ENCODE data around the gene COL4A4.

COL4A4 gene

GRCh38 chr2:227163998-227164762 lies at the start of gene COL4A4, which contains the start of gene COL4A3:
TSS of gene COL4A4 (minus strand) at chr2:227164205. CDS start at chr2:227147483, 16,722 bp downstream.
TSS of gene COL4A3 (plus strand) at chr2:227164624. CDS start at chr2:227164727, 103 bp downstream.
- no peak for TF ChIP-seq ZNF274 (IDR thresholded peaks at IDR 0.05; ENCODE audit: low read depth, low read length)

GRCh38 chr2:227207573-227207972 lies 43.6 kb upstream of the COL4A4 start:
- H3K4me3 ChIP-seq (ENCODE audit: low read length), result no peak overlapping the region
- TF ChIP-seq ZNF274 (IDR thresholded peaks at IDR 0.05; ENCODE audit: low read depth, low read length), result no peak

More at GRCh38 chr2:227163998-227164762, at the start of gene COL4A4, which contains the start of gene COL4A3:
- peak within 1 kb of the TSS; percentile 71 for H3K4me3 ChIP-seq (ENCODE audit: low read length)

DNA sequence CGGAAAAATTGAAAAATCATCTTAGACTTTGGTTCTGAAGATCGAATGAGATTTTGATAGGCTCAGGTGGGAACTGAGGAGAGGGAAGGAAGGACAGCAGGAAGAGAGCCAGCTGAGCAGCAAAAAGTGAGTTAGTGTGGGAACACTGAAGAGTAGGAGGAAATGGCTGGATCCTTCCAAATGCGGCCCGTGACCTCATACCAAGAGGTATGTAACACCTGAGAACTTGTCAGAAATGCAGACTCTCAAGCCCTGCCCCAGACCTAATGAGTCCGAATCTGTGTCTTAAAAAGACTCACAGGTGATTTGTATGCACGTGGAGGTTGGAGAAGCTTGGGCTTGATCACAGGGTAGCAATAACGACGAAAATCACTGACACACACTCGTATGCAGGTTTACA lies 42.4 kb upstream of the COL4A4 start:
- TF ChIP-seq ZNF274 (IDR thresholded peaks at IDR 0.05; ENCODE audit: low read depth, low read length), result no peak
- no peak overlapping the region for H3K4me3 ChIP-seq (ENCODE audit: low read length)

- no peak overlapping the region for H3K4me3 ChIP-seq (ENCODE audit: low read length)
- no peak for TF ChIP-seq ZNF274 (IDR thresholded peaks at IDR 0.05; ENCODE audit: low read depth, low read length)
Measured at GRCh38 chr2:227205701-227206100, 41.7 kb upstream of the COL4A4 start.

DNA sequence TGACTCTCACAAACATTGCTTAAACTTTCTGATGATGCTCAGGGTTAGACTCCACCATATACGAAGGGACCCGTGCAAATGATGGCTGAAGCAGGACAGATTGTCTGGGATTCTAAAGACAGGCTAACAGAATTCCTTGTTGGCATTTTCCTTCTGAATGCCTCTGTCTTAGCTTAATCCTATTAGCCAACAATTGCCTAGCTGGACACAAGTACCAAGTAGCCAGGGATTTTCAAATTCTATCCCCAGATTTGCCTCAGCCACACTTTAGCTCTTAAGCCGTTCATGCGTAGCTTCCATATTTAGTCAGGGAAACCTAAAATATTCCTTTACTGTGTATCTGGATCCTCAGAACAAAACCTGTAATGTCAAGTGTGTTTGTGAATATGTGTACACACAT lies 40.4 kb upstream of the COL4A4 start:
- H3K4me3 ChIP-seq (ENCODE audit: low read length), result no peak overlapping the region
- TF ChIP-seq ZNF274 (IDR thresholded peaks at IDR 0.05; ENCODE audit: low read depth, low read length), result no peak

GRCh38 chr2:227201771-227202170 lies 37.8 kb upstream of the COL4A4 start:
- TF ChIP-seq ZNF274 (IDR thresholded peaks at IDR 0.05; ENCODE audit: low read depth, low read length), result no peak
- H3K4me3 ChIP-seq (ENCODE audit: low read length), result no peak overlapping the region

- no peak overlapping the region for H3K4me3 ChIP-seq (ENCODE audit: low read length)
- no peak for TF ChIP-seq ZNF274 (IDR thresholded peaks at IDR 0.05; ENCODE audit: low read depth, low read length)
Measured at GRCh38 chr2:227198866-227199265, 34.9 kb upstream of the COL4A4 start.

DNA sequence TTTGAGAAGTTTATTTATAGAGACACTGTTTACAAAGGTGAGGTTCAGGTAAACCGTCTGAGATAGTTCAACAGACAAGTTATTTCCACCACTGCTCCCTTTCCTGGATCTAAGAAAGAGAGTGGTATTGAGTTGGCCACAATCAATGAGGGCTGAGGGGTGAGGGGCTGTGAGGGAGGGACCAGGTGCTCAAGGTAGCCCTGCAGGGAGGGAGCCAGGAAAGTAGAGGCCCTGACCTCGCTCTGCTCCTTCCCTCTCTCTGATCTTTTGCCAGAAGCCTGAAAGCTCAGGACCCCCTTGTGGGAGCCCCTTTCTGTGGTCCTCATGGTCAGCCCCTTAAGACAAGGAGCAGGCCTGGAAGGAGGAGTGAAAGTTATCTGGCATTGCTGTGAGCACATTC lies 30.2 kb upstream of the COL4A4 start:
- TF ChIP-seq ZNF274 (IDR thresholded peaks at IDR 0.05; ENCODE audit: low read depth, low read length), result no peak
- H3K4me3 ChIP-seq (ENCODE audit: low read length), result no peak overlapping the region

- H3K4me3 ChIP-seq (ENCODE audit: low read length), result no peak overlapping the region
- TF ChIP-seq ZNF274 (IDR thresholded peaks at IDR 0.05; ENCODE audit: low read depth, low read length), result no peak
Measured at GRCh38 chr2:227192491-227192890, 28.5 kb upstream of the COL4A4 start.

- H3K4me3 ChIP-seq (ENCODE audit: low read length), result no peak overlapping the region
- TF ChIP-seq ZNF274 (IDR thresholded peaks at IDR 0.05; ENCODE audit: low read depth, low read length), result no peak
Measured at GRCh38 chr2:227191367-227191766, 27.4 kb upstream of the COL4A4 start.

DNA sequence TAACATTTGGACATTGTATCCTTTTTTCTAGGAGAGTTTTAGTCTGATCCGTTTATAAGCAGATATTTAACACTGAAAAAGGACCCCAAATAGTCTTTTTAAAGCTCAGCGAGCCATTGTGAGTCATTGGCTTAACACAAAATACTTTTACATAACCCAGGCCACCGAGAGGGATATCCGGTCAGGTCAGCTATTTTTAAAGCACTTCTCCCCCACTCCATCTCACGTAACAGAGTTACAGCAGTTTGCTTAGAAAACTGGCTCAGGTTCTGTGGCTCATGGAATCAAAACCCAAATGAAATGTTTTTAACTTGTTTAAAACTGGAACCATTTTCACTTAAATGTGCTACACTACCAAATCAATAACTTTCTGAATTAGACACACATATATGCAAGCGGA lies 24.3 kb upstream of the COL4A4 start:
- H3K4me3 ChIP-seq (ENCODE audit: low read length), result no peak overlapping the region
- no peak for TF ChIP-seq ZNF274 (IDR thresholded peaks at IDR 0.05; ENCODE audit: low read depth, low read length)

DNA sequence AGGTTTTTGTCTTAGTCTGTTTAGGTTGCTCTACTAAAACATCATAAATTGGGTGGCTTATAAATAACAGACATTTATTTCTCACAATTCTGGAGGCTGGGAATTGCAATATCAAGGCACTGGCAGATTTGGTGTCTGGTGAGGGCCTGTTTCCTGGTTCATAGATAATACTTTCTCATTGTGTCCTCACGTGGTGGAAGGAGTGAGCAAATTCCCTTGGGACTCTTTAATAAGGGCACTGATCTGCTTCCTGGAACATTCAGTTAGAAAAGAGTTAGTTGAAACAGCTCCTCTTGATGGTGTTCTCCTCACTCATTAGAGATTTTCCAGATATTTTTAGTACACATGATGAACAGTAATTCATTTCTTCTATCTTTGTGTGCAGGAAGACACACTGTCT lies 22.7 kb upstream of the COL4A4 start:
- H3K4me3 ChIP-seq (ENCODE audit: low read length), result no peak overlapping the region
- TF ChIP-seq ZNF274 (IDR thresholded peaks at IDR 0.05; ENCODE audit: low read depth, low read length), result no peak

DNA sequence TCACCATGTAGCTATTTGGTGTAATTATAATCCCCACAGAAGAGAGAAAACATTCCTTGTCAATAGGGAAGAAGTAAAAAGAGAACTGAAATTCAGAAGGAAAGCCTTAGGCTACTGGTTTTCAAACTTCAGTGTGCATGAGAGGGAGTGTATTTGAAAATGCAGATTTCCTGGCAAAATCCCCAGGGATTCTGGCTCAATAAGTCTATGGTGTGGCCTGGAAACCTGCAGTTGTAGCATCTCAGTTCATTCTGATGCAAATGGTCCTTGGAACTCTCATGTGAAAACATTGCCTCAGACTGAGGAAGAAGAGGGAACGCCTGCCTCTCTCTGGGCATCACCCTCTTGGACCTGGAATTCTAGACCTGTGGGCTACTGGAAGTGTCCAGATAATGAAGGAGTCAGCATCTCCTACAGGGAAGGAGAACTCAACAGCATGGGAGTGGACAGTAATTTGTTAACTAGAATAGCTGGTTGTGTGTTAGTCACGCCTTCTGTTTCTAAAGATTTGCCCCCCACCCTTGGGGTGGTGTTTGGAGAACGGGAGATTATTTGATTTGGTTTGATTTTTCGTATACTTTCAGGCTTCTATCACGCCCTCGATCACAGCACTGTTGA lies 21.7 kb upstream of the COL4A4 start:
- no peak overlapping the region for H3K4me3 ChIP-seq (ENCODE audit: low read length)
- no peak for TF ChIP-seq ZNF274 (IDR thresholded peaks at IDR 0.05; ENCODE audit: low read depth, low read length)

- H3K4me3 ChIP-seq (ENCODE audit: low read length), result no peak overlapping the region
Measured at GRCh38 chr2:227183657-227184367, 19.8 kb upstream of the COL4A4 start.

DNA sequence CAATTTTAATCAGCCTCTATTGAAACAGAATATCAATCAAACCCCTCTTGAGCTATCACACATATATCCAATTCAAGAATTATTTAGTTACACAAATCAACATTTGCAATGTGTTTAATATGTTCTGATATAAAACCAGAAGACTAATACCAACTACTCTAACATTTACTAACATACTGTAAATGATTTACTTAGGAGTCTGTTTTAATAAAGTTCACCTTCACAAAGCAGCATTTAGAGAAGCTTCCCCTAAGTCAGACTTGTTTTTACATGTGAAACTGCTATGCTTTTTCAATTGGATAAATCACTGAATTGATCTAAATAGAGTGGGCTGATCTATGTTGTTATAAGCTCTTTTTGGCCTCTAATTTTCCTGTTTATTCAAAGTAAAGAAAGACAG lies 18.8 kb upstream of the COL4A4 start:
- no peak for TF ChIP-seq ZNF274 (IDR thresholded peaks at IDR 0.05; ENCODE audit: low read depth, low read length)

More at GRCh38 chr2:227183657-227184367, 19.8 kb upstream of the COL4A4 start:
- no peak for TF ChIP-seq ZNF274 (IDR thresholded peaks at IDR 0.05; ENCODE audit: low read depth, low read length)

More for the DNA sequence above, 18.8 kb upstream of the COL4A4 start:
- H3K4me3 ChIP-seq (ENCODE audit: low read length), result no peak overlapping the region
